HG03565 (cell line): ENCODE results near the gene NEU1.
"Not testable (repeated sequence)": the region's sequence is repeated elsewhere in the genome, so short reads cannot be mapped to it uniquely, and the experiment has no call there.

Source experiments
- ATAC-seq: cut with Tn5 transposase; IDR thresholded peaks from one replicate; pipeline ENCODE4 v1.9.1; 2021; ENCODE audit warnings: mild to moderate bottlenecking, moderate library complexity; ENCODE audit not compliant: unreplicated experiment

Gene NEU1

GRCh38 chr6:31847276-31847978 lies 15.2 kb downstream of the NEU1 start:
- ATAC-seq: no peak

GRCh38 chr6:31844507-31844906 lies 18.1 kb downstream of the NEU1 start:
- ATAC-seq: no peak

- no peak for ATAC-seq
These were observed 20.6 kb downstream of the NEU1 start for GRCh38 chr6:31842053-31842452.

GRCh38 chr6:31839779-31840126 lies 22.9 kb downstream of the NEU1 start:
- ATAC-seq: not testable (repeated sequence)

- ATAC-seq: no peak
These were observed 23.7 kb downstream of the NEU1 start for GRCh38 chr6:31838968-31839367.

- ATAC-seq: not testable (repeated sequence)
These were observed 24.5 kb downstream of the NEU1 start for GRCh38 chr6:31838114-31838553.

GRCh38 chr6:31837369-31838113 lies 25.1 kb downstream of the NEU1 start:
- no peak for ATAC-seq

- no peak for ATAC-seq
These were observed 25.9 kb downstream of the NEU1 start for GRCh38 chr6:31836474-31837368.

GRCh38 chr6:31836047-31836473 lies 26.6 kb downstream of the NEU1 start:
- ATAC-seq: no peak

- ATAC-seq: no peak
These were observed 28.0 kb downstream of the NEU1 start for GRCh38 chr6:31834367-31835250.

GRCh38 chr6:31831350-31832215 lies 31.0 kb downstream of the NEU1 start:
- ATAC-seq: no peak

- ATAC-seq: no peak
These were observed 31.7 kb downstream of the NEU1 start for GRCh38 chr6:31830886-31831335.

- no peak for ATAC-seq
These were observed 32.9 kb downstream of the NEU1 start for GRCh38 chr6:31829633-31830283.

GRCh38 chr6:31827286-31828079 lies 35.1 kb downstream of the NEU1 start, which contains the start of gene HSPA1B:
Gene HSPA1B (plus strand): TSS chr6:31827738. CDS start chr6:31827951, 213 bp downstream.
- peak; percentile 52 for ATAC-seq

- ATAC-seq: no peak
These were observed 35.8 kb downstream of the NEU1 start for GRCh38 chr6:31826793-31827285.

- ATAC-seq: no peak
These were observed 37.1 kb downstream of the NEU1 start for GRCh38 chr6:31825553-31825952.

GRCh38 chr6:31823592-31824196 lies 38.9 kb downstream of the NEU1 start:
- ATAC-seq: not testable (repeated sequence)
